Measurements from ENCODE around the gene THAP6.

- TF ChIP-seq CTCF (IDR thresholded peaks at IDR 0.05) (no peak), POLR2A (IDR thresholded peaks at IDR 0.05) (no peak)
Measured at GRCh38 chr4:75494563-75494962, 19.7 kb upstream of the THAP6 start.

Data from esophagus squamous epithelium (tissue), 4 donors.